KMS-11 (cell line): ENCODE results near the gene AMER2.

Source experiments
- H2AFZ ChIP-seq: fragments of 200-600 bp; sonication (generic); 2 replicates; pipeline ENCODE4 v1.6.1; 2016; ENCODE audit warnings: antibody characterized with exemption, mixed run types, low read depth
- H3K27ac ChIP-seq: fragments of 200-600 bp; sonication (generic); 2 replicates; pipeline ENCODE4 v1.6.1; 2016; ENCODE audit warnings: mild to moderate bottlenecking, mixed run types
- H3K27me3 ChIP-seq: fragments of 200-600 bp; sonication (generic); 2 replicates; pipeline ENCODE4 v1.6.1; 2017; ENCODE audit warnings: mild to moderate bottlenecking, low read depth, mixed run types, moderate library complexity; ENCODE audit not compliant: insufficient read depth
- H3K36me3 ChIP-seq: fragments of 200-600 bp; sonication (generic); 2 replicates; pipeline ENCODE4 v1.6.1; 2017; ENCODE audit warnings: mild to moderate bottlenecking, mixed run types; ENCODE audit not compliant: insufficient read depth
- H3K4me1 ChIP-seq: fragments of 200-600 bp; sonication (generic); 2 replicates; pipeline ENCODE4 v1.6.1; 2016; ENCODE audit warnings: mild to moderate bottlenecking, low read depth, mixed run types; ENCODE audit not compliant: poor library complexity, severe bottlenecking
- H3K4me2 ChIP-seq: fragments of 200-600 bp; sonication (generic); 2 replicates; pipeline ENCODE4 v1.7.0; 2016; ENCODE audit warnings: mild to moderate bottlenecking, mixed run types
- H3K4me3 ChIP-seq: fragments of 200-600 bp; sonication (generic); IDR thresholded peaks from 2 replicates; pipeline ENCODE4 v1.6.1; 2017; ENCODE audit warnings: low read depth, low read length, mixed read lengths; ENCODE audit not compliant: insufficient read depth
- H3K79me2 ChIP-seq: fragments of 200-600 bp; sonication (generic); 2 replicates; pipeline ENCODE4 v1.6.1; 2016; ENCODE audit warnings: low read depth, mixed run types; ENCODE audit not compliant: insufficient read depth
- H3K9ac ChIP-seq: fragments of 200-600 bp; sonication (generic); 2 replicates; pipeline ENCODE4 v1.6.1; 2016; ENCODE audit warnings: mild to moderate bottlenecking, mixed run types
- H4K20me1 ChIP-seq: fragments of 200-600 bp; sonication (generic); 2 replicates; pipeline ENCODE4 v1.6.1; 2016; ENCODE audit warnings: mild to moderate bottlenecking, mixed run types; ENCODE audit not compliant: insufficient read depth
- TF ChIP-seq, protein P1 (sequence below): fragments of 200-600 bp; sonication (generic); conservative IDR thresholded peaks from 2 replicates; pipeline ENCODE4 v1.6.1; 2017; ENCODE audit warnings: low read depth, mild to moderate bottlenecking, antibody characterized with exemption, low read length, moderate library complexity, mixed read lengths

AMER2 gene

DNA sequence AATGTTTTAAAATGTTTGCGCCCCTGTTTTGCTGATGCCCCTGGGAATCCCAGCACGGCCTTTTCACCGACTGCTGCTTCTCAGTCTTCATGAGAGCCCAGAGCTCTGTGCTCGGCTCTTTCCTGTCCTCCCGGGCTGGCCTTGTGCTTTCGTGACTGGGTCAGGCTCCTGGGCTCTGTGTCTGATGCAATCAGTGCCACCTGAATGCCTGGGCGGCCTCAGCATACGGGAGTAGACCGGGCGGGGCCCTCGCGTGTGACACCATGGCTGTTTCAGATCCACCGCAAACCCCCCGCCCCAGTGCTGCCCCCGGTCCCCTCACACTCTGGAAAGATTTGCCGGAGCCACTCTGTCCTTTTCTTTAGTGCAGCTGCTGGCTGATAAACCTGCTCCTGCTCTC, 54.8 kb downstream of the AMER2 start:
- H3K27me3 ChIP-seq = no peaks in the 10 kb centered on the region

DNA sequence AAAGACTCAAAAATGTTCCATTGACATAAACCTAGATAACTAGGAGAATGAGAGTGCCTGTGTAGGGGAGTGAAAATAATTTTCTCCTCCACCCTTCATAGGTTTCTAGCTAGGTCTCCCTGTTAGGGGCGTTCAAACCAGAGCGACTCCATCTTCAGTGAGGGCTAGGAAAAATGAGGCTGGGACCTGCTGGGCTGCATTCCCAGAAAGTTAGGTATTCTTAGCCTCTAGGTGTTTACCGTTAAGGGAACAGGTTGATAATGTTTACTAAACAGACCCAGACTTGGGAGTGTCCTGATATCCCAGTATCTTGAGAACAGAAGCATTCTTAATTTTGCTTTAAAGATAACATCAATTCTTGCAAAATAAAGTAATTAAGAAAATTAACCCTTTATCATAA, 56.0 kb downstream of the AMER2 start:
- H3K4me3 ChIP-seq = no peak overlapping the region
- H3K79me2 ChIP-seq = no peaks in the 10 kb centered on the region
- no peak overlapping the region for H3K27ac ChIP-seq
- peaks cover 38% of the 10 kb centered on the region for H3K4me1 ChIP-seq
- no peak overlapping the region for H2AFZ ChIP-seq
- no peak overlapping the region for H3K4me2 ChIP-seq
- no peak overlapping the region for H3K9ac ChIP-seq
- H4K20me1 ChIP-seq = no peaks in the 10 kb centered on the region
- H3K27me3 ChIP-seq = no peaks in the 10 kb centered on the region
- no peaks in the 10 kb centered on the region for H3K36me3 ChIP-seq
- TF ChIP-seq, protein P1, sequence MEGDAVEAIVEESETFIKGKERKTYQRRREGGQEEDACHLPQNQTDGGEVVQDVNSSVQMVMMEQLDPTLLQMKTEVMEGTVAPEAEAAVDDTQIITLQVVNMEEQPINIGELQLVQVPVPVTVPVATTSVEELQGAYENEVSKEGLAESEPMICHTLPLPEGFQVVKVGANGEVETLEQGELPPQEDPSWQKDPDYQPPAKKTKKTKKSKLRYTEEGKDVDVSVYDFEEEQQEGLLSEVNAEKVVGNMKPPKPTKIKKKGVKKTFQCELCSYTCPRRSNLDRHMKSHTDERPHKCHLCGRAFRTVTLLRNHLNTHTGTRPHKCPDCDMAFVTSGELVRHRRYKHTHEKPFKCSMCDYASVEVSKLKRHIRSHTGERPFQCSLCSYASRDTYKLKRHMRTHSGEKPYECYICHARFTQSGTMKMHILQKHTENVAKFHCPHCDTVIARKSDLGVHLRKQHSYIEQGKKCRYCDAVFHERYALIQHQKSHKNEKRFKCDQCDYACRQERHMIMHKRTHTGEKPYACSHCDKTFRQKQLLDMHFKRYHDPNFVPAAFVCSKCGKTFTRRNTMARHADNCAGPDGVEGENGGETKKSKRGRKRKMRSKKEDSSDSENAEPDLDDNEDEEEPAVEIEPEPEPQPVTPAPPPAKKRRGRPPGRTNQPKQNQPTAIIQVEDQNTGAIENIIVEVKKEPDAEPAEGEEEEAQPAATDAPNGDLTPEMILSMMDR = no peak

More for the DNA sequence above, 54.8 kb downstream of the AMER2 start:
- Histone ChIP-seq H3K4me3 (no peak overlapping the region), H3K27ac (peak overlapping the region; percentile 84), H3K4me1 (peaks cover 38% of the 10 kb centered on the region), H2AFZ (peak overlapping the region; percentile 82), H3K4me2 (peak overlapping the region; percentile 78), H3K79me2 (no peaks in the 10 kb centered on the region), H4K20me1 (no peaks in the 10 kb centered on the region), H3K36me3 (no peaks in the 10 kb centered on the region), H3K9ac (peak overlapping the region; percentile 65; the same call in 1 of the 2 replicates)
- TF ChIP-seq, protein P1 = no peak

DNA sequence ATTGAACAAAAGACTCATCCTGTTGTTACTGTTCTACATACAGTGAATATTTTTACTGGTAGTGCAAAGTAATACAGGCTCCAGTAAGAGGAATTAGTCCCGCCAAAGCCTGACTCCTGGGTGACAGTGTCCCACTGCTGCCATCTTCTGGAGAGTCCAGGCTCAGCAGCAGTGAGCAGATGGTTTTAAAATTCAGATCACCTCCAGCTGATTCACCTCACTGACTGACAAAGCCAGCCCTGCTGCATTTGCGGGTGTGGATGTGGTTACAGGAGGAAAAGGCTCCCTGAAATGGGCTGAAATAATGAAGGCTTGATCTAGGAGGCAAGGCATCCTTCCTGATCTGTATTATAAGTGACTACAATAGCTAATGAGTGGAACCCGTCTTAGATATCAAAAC, 57.9 kb downstream of the AMER2 start:
- Histone ChIP-seq H3K27ac (no peak overlapping the region), H3K9ac (no peak overlapping the region)

DNA sequence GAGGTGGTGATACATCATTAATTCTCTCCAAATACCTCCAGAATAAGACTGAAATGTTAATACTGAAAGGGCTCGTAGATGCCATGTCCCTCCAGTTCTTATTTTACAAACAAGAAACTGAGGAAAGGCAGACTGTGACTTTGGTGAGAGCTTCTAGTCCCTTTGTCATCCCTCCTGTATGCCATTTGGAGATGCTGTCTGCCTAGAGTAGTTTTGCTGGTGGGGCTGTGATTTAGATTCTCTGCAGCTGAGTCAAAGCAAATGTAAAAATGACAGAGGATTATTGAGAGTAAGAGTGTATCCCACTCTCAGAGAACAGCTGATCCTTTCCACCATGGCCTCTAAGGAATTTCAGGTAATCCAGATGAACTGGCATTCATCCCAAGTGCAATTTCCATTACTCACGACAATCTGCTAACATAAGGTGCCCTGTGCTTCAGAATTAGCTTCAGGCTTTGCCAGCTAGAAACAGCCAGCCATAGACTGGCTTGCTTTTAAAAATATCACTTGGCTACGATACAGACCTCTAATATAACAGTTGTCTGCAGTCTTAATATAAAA, 59.3 kb downstream of the AMER2 start:
- Histone ChIP-seq H3K4me3 (no peak overlapping the region), H2AFZ (no peak overlapping the region), H3K4me2 (no peak overlapping the region), H3K9ac (no peak overlapping the region), H3K4me1 (peaks cover 28% of the 10 kb centered on the region), H4K20me1 (no peaks in the 10 kb centered on the region), H3K36me3 (no peaks in the 10 kb centered on the region), H3K27me3 (no peaks in the 10 kb centered on the region), H3K79me2 (no peaks in the 10 kb centered on the region), H3K27ac (no peak overlapping the region)
- TF ChIP-seq, protein P1 = no peak

More for the DNA sequence above, 57.9 kb downstream of the AMER2 start:
- TF ChIP-seq, protein P1 = peak; percentile 73
- Histone ChIP-seq H3K4me1 (peaks cover 38% of the 10 kb centered on the region), H2AFZ (peak overlapping the region; percentile 47; the same call in 1 of the 2 replicates), H4K20me1 (no peaks in the 10 kb centered on the region), H3K4me3 (no peak overlapping the region), H3K4me2 (no peak overlapping the region), H3K27me3 (no peaks in the 10 kb centered on the region), H3K36me3 (no peaks in the 10 kb centered on the region), H3K79me2 (no peaks in the 10 kb centered on the region)
